Kidney epithelial cell (primary cell): ENCODE results near the gene LENG1. TPM values are rescaled to one million over a fixed set of nuclear protein-coding genes. Genes with fewer than 3 reads are reported as not detected.
A peak's percentile ranks its signal among the peaks of the same experiment; 100 is the strongest.
"Not testable (repeated sequence)": the region's sequence is repeated elsewhere in the genome, so short reads cannot be mapped to it uniquely, and the experiment has no call there.

Source experiments
- DNase-seq: peaks from one replicate; pipeline ENCODE4 v3.0.0-alpha.2; 2010; ENCODE audit warnings: low read depth
- H3K27me3 ChIP-seq: 2 replicates; pipeline ENCODE4 v1.6.0; 2011; ENCODE audit warnings: low read length; ENCODE audit not compliant: control insufficient read depth, insufficient read depth
- H3K36me3 ChIP-seq: 2 replicates; pipeline ENCODE4 v1.5.1; 2011; ENCODE audit warnings: low read length; ENCODE audit not compliant: control insufficient read depth, insufficient read depth
- H3K4me3 ChIP-seq: 2 replicates; pipeline ENCODE4 v1.5.1; 2011; ENCODE audit warnings: low read depth, mild to moderate bottlenecking, control low read depth, low read length
- total RNA-seq: library from RNA; depleted of rRNA; stranded (reverse); fragments of >200 nt; gene quantifications from 2 replicates; pipeline ENCODE4 v1.2.3, GENCODE V29; 2015
- TF ChIP-seq, protein P1 (sequence below): IDR thresholded peaks from 2 replicates; pipeline ENCODE4 v1.5.1; 2011; ENCODE audit warnings: mild to moderate bottlenecking, moderate library complexity, low read length, control low read depth, inconsistent platforms; ENCODE audit not compliant: insufficient read depth, poor library complexity, severe bottlenecking

Gene LENG1
- total RNA-seq: 7.5 and 11.9 TPM in 2 replicates

DNA sequence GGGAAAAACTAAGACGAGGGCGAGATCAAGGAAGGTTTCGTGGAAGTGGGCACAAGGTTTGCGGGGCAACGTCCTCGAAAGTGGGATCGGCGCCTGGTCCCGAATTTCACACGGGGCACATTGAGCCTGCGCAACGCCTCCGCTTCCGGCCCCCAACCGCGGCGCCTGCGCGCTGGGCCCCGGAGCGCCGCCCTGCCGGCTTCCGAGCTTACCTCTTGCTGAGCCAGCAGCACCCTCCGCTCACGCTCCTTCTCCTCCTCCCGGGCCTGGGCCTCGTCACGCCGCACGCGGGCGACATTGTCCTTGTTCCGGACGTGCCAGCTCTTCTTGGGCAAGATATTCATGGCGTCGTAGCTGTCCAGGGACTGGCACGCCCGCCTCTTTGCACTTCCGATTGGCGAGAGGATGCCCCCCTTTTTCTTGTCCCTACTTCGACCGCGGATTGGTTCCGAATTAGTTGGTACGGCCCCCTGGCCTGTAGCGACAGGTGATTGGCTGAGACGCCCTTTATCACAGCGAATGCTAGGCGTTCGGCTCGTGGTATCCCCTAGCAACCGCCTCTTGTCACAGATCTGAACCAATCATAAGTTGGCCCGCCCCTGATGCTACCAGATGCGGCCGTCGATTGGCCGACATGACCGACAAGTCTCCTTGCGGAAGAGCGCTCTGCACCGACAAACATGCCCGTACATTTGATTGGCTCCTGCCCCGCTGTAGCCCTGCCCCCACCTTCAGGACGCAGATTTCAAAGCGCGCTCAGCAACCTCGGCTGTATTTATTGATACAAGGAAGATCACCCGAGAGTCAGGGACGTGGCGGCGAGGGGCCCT lies at the start of gene LENG1:
Gene LENG1 (minus strand): TSS at position 370 of the 830 bp plus-strand sequence. CDS start 26 bp downstream, at position 344.
- no peaks in the 10 kb centered on the region for H3K36me3 ChIP-seq
- DNase-seq: peak; percentile 100
- peak within 1 kb of the TSS; percentile 90 for H3K4me3 ChIP-seq
- H3K27me3 ChIP-seq: peaks cover 4% of the 10 kb centered on the region
- TF ChIP-seq, protein P1, sequence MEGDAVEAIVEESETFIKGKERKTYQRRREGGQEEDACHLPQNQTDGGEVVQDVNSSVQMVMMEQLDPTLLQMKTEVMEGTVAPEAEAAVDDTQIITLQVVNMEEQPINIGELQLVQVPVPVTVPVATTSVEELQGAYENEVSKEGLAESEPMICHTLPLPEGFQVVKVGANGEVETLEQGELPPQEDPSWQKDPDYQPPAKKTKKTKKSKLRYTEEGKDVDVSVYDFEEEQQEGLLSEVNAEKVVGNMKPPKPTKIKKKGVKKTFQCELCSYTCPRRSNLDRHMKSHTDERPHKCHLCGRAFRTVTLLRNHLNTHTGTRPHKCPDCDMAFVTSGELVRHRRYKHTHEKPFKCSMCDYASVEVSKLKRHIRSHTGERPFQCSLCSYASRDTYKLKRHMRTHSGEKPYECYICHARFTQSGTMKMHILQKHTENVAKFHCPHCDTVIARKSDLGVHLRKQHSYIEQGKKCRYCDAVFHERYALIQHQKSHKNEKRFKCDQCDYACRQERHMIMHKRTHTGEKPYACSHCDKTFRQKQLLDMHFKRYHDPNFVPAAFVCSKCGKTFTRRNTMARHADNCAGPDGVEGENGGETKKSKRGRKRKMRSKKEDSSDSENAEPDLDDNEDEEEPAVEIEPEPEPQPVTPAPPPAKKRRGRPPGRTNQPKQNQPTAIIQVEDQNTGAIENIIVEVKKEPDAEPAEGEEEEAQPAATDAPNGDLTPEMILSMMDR: peak; percentile 14

DNA sequence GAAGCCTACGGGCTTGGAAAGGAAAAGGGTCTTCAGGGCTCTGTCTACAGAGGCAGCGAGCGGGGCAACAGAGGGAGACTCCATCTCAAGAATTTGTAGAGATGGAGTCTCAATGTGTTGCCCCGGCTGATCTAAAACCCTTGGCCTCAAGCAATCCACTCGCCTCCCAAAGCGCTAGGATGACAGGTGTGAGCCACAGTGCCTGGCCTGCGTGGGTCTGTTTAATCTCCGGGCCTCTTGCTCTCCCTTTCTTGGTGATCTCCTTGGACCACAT lies 49.2 kb upstream of the LENG1 start:
- Histone ChIP-seq H3K27me3 (peaks cover 2% of the 10 kb centered on the region), H3K36me3 (peaks cover 6% of the 10 kb centered on the region), H3K4me3 (no peak overlapping the region)
- TF ChIP-seq, protein P1: no peak
- no peak for DNase-seq

DNA sequence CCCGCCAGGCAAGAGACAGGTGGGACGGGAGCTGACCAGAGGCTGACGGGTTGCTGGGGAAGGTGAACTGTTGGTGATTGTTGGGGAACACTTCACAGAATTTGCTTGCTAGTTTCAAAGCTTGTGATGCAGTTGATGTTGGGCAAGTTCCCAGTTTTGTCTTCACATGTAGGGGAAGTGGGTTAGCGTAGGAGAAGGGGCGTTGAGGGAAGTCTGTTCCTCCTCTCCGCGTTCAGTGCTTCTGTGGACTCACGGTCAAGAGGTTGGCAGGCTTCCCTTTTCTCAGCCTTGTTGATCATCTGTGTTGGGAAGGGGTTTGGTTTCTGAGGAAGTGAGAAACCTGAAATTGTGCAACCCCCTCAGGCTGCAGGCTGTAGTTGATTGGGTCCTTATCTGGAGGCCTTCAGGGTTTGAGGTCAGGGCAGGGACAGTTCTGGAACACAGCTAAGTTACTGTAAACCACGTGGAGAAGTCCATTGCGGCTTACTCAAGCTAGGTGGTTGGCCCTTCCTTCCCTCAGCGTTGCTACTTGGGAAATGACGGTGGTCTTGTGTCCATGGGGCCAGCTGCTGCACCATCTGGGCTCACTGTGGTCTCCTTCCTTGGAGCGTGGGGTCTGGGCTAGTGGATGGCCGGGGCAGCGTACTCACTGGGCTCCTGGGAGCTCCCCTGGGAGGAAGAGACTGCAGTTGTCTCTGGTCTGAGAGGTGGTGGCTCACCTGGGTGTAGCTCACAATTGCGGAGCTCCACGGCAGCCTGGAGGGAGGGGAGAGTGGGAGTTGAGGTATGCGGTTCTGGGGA lies 48.7 kb upstream of the LENG1 start:
- H3K36me3 ChIP-seq: peaks cover 6% of the 10 kb centered on the region
- no peak overlapping the region for H3K4me3 ChIP-seq
- DNase-seq: no peak
- H3K27me3 ChIP-seq: peaks cover 2% of the 10 kb centered on the region
- TF ChIP-seq, protein P1: no peak

DNA sequence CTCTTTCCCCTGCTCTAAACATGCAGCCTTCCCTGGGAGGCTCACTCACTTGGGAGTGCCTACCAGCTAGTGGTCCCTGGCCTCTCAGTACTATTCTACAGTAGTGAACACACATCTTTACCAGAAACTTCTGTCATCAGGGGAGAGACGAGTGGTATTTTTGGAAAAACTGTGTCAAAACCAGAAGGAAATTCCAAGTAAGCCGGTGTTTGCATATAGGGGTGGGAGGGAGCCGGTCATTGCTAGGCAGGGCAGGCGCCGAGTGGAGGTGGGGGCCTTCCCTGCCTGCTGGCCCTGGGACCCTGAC lies 48.1 kb upstream of the LENG1 start:
- Histone ChIP-seq H3K4me3 (no peak overlapping the region), H3K27me3 (peaks cover 2% of the 10 kb centered on the region), H3K36me3 (peaks cover 8% of the 10 kb centered on the region)
- TF ChIP-seq, protein P1: no peak
- no peak for DNase-seq

DNA sequence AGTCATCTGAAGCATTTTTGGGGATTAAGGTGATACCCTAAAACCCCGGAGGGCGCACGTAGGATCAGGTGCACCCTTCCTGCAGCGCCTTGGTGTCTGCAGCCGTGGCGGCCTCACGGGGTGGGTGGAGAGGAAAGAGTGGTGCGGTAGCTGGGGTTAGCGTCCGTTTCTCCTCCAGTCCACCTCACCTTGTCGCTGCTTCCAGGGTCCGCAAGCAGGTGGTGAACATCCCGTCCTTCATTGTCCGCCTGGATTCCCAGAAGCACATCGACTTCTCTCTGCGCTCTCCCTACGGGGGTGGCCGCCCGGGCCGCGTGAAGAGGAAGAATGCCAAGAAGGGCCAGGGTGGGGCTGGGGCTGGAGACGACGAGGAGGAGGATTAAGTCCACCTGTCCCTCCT lies 47.7 kb upstream of the LENG1 start:
- DNase-seq, H3K36me3 ChIP-seq, H3K27me3 ChIP-seq, H3K4me3 ChIP-seq: not testable (repeated sequence)

DNA sequence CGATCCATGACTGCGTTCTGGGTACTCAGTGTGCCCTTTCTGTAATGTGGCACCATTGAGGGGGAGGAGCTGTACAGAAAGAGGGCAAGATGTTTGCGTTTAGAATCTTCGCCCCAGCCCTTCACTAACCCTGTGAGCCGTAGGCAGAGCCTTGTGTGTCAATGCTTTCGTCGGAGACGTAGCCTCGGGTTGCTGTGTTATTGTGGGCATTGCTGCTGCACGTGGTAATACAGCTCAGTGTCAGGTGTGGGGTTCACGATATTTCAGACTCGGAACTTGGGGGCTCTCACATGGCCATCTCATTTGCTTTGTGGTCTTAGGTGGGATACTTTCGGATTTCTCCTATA lies 47.3 kb upstream of the LENG1 start:
- TF ChIP-seq, protein P1: no peak
- peaks cover 9% of the 10 kb centered on the region for H3K36me3 ChIP-seq
- no peak for DNase-seq
- H3K27me3 ChIP-seq: peaks cover 2% of the 10 kb centered on the region
- no peak overlapping the region for H3K4me3 ChIP-seq
